LNCAP (cell line): ENCODE data around the gene PEX16.

Source experiments
- TF ChIP-seq, protein P1 (sequence below): fragments of 450-650 bp; IDR thresholded peaks from 2 replicates; pipeline ENCODE4 v1.5.1; 2017; ENCODE audit warnings: mild to moderate bottlenecking

Gene PEX16

DNA sequence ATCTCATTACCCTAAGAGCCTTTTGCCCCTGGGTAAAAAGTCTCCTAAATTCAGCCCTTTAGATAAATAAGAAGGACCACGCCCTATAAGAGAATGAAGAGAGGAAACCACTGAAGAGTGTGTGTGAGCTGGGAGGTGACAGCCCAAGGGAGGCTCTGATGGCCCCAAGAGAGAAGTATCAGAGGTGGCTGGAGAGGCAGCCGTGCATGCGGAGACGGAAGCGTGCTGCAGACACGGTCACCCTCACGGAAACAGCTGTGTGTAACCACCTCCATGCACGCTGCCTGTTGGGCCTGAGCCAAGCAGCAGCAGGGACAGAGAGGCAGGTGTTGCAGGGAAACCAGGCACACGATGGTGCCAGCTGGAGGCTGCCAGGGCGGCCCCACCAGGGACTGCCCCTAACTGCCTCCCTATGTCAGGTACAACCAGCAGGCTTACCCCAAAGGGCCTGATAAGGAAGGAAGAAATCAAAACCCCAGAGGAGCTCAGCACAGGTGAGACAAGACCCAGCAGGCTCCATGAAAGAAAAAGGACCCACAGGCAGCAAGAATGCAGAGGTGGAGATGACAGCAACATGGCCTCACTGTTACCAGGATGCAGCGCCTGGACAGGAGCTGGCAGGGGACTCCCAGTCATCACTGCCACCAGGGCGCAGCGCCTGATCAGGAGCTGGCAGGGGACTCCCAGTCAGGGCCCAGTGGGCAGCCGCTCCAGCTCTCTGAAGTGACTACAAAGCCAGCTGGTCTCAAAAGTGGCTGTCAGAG, 12.5 kb upstream of the PEX16 start:
- TF ChIP-seq, protein P1, sequence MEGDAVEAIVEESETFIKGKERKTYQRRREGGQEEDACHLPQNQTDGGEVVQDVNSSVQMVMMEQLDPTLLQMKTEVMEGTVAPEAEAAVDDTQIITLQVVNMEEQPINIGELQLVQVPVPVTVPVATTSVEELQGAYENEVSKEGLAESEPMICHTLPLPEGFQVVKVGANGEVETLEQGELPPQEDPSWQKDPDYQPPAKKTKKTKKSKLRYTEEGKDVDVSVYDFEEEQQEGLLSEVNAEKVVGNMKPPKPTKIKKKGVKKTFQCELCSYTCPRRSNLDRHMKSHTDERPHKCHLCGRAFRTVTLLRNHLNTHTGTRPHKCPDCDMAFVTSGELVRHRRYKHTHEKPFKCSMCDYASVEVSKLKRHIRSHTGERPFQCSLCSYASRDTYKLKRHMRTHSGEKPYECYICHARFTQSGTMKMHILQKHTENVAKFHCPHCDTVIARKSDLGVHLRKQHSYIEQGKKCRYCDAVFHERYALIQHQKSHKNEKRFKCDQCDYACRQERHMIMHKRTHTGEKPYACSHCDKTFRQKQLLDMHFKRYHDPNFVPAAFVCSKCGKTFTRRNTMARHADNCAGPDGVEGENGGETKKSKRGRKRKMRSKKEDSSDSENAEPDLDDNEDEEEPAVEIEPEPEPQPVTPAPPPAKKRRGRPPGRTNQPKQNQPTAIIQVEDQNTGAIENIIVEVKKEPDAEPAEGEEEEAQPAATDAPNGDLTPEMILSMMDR = no peak

DNA sequence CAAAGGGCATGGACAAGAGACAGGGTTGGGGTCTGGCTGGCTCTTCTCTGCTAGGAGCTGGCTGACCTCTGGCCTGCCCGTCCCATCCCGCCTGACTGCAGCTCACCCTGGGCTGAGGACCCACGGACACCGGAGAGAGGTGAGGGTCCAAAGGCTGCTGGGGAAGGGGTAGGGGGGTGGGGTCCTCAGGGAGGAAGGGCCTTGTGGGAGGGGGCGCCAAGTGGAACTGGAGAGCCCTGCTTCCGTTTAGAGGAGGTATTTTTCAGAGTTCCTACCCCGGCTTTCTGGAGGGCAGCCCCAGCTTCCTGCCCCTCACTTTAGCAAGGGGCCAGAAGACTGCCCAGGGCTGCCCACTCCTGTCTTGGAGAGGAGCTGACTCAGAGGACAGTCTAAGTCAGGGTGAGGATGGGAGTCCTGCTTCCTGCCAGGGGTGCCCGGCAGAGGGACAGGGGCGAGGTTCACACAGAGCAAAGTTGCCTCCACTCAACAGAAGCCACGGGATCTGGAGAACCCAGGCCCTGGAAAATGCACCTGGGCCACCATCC, 11.9 kb upstream of the PEX16 start:
- TF ChIP-seq, protein P1 = no peak

DNA sequence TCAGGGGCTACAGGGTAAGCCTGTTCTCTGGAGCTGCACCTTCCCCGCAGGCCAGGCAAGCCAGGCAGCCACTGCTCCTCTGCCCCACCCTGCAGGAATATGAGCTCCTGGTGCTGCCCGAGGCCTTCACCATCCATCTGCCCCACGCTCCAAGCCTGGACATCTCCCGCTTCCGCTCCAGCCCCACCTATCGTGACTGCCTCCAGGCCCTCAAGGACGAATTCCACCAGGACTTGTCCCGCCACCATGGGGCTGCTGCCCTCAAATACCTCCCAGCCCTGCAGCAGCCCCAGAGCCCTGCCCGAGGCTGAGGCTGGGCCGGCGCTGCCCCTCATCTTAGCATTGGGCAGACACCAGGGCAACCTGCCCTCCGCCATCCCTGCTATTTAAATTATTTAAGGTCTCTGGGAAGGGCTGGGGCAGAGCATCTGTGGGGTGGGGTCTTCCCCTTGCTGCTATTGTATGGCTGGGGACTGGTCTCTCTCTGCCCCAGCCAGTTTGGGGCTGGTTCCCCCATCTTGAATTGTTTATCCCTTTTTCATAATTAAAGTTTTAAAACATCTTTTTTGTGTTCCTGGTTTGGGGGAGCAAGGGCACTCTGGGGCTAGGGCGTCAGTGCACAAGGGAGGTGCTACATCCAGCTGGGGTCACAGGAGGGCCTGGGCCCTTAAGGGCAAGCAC, 11.0 kb upstream of the PEX16 start:
- TF ChIP-seq, protein P1 = no peak

DNA sequence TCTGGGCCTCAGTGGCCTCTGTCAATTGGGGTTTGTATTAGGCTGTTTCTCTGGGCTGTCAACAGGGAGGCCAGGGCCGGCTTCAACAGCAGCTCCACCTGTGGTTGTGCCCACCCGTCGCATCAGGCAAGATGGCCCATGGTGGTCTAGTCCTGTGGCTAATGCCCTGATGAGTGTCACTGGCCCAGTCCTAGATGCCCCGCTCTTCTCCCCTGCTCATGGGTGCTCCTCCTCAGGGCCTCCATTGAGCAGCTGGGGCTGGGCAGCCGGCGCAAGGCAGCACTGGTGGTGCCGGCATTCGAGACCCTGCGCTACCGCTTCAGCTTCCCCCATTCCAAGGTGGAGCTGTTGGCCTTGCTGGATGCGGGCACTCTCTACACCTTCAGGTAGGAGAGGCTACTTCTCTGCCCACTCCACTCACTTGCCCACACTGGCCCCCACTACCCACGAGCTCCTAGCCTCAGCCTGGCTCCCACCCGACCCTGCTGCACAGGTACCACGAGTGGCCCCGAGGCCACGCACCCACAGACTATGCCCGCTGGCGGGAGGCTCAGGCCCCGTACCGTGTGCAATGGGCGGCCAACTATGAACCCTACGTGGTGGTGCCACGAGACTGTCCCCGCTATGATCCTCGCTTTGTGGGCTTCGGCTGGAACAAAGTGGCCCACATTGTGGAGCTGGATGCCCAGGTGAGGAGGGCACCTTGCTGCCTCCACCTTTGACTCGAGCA, 10.2 kb upstream of the PEX16 start:
- TF ChIP-seq, protein P1 = no peak

DNA sequence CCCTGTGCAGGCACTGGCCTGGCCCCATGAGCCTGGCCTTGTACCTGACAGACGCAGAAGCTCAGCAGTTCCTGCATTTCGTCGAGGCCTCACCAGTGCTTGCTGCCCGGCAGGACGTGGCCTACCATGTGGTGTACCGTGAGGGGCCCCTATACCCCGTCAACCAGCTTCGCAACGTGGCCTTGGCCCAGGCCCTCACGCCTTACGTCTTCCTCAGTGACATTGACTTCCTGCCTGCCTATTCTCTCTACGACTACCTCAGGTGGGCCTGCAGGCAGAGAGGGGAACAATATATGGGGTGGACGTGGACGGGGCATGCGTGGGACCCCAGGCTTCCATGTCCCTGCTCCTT, 9.6 kb upstream of the PEX16 start:
- TF ChIP-seq, protein P1 = no peak

DNA sequence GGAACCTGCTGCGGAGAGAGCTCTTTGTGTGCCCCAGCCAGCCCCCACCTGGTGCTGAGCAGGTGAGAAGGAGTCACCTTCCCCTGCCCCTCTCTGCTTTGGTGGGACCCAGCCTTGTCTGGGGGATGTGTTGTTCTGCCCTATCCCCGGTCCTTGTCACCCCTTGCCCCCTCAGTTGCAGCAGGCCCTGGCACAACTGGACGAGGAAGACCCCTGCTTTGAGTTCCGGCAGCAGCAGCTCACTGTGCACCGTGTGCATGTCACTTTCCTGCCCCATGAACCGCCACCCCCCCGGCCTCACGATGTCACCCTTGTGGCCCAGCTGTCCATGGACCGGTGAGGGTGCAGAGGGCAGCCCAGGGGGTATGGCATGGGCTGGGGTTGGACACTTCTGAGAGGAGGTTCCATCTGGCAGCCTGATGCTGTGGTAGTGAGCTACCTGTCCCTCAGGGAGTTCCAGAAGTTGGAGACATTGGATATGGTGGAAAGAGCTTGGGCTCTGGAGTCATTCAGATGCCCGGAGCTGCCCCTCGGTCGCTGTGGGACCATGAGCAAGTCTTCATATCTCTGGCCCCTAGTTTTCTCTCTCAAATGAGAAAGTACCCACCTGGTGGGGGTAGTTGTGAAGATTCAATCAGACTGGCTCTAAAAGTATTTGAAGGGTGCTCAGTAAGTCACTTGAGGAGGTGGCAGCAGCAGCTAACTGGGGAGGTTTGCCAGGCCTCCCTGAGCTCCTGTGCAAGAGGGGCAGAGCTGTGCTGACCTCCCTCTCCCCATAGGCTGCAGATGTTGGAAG, 9.1 kb upstream of the PEX16 start:
- TF ChIP-seq, protein P1 = no peak

DNA sequence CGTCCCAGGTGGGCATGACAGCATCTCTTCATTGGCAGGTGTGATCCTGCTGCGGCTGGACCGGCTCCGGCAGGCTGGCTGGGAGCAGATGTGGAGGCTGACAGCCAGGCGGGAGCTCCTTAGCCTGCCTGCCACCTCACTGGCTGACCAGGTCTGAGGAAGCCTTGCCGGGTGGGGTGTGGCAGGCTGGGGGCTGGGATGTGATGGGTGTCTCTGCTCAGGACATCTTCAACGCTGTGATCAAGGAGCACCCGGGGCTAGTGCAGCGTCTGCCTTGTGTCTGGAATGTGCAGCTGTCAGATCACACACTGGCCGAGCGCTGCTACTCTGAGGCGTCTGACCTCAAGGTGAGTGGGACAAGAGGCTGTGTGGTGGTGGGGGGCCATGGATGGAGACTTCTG, 8.3 kb upstream of the PEX16 start:
- TF ChIP-seq, protein P1 = no peak
